ENCODE measurements around the gene SCG3. TPM values are rescaled to one million over a fixed set of nuclear protein-coding genes. Genes with fewer than 3 reads are reported as not detected.

SCG3 gene
- polyA plus RNA-seq, 3 donors = 0.06 to 0.10 TPM; not detected in 1

DNA sequence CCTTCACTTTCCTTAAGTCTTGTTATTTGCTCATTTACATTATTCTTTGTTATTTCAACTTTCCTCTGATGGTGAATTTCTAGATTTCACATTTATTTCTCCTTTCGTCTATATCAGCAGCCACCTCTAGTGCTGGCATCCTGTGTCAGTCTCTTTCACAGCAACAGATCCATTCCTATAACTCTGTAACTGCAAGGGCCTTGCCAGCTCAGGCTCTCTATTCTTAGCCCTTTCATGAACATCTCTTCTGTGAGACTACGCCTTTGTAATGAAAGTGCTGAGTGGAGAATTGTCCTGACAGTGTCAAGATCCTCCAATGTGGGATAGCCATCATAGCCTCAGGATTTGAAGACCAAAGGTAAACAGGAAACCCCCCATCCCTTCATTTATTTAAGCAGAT is 3.9 kb upstream of the SCG3 start:
- no peak for DNase-seq (ENCODE audit: low read depth in 3 of 3, low spot score in 2 of 3)

DNA sequence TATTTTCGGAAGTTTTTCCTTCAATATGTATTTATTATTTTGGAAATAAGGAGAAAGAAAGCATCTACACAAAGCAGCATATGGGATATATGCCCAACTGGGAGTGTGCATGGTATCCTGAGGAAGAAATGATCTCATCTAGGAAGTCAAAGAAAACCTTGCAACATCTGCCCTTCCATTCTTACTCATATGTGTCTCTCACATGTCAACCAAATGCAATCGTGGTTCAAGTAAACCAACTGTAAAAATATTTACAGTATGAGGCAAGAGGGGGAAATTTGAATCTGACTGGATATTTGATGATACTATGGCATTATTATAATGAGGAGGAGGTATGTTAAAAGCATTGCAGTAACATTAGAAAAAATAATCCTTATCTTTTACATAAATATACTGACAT is 3.2 kb upstream of the SCG3 start:
- DNase-seq (ENCODE audit: low read depth in 3 of 3, low spot score in 2 of 3) = no peak

DNA sequence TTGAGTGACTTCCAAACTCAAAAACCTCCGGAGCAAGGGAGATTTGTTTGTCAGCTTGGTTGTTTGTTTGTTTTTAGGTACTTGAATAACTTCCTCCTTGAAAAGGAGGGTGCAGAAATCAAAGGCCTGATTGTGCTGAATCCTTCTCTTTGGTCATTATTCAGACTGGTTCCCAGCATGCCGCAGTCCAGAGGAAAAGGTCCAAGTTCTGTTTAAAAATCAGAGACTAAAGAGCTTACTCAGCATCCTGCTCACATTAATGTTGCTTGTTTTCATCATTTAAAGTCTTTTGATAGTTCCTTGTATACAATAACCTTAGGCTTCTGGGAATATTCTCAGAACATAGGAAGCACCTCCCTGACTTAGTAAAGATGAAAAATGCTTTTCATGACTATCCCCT is 982 bp upstream of the SCG3 start:
- DNase-seq (ENCODE audit: low read depth in 3 of 3, low spot score in 2 of 3) = no peak

DNA sequence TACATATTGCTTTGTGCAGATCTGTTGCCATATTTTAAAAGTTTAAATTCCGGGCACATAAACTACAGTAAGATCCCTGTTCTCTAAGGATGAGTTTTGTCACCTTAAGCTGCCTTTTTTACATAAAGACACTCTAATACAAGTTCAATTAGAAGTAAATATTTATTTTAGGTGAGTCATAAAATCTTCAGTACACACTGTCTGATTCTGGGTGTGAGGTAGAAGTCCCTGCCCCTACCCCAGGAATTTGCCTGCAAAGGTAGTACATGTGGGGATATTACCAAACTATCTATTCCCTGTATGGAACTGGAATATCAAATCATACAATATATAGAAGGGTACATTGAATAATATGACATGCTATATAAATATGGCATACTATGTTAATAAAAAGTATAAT is 6.3 kb downstream of the SCG3 start:
- no peak for DNase-seq (ENCODE audit: low read depth in 3 of 3, low spot score in 2 of 3)

DNA sequence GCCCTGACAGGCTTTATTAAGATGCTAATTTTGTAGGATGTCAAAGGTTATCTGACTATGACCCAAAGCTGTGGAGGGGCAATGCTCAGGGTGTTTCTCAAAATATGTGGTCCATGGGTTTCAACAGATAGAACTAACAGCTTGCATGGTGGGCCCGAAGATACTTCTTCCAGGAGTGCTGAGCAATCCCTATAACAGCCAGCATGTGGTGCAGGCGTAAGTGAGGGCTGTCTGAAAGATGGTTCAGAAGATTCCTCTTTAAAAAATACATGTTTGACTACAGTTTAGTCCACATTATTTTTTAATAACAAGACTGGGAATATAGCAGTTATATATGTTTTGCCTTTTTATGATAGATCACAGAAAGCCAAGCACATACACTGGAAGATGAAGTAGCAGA is 7.6 kb downstream of the SCG3 start:
- DNase-seq (ENCODE audit: low read depth in 3 of 3, low spot score in 2 of 3) = no peak

DNA sequence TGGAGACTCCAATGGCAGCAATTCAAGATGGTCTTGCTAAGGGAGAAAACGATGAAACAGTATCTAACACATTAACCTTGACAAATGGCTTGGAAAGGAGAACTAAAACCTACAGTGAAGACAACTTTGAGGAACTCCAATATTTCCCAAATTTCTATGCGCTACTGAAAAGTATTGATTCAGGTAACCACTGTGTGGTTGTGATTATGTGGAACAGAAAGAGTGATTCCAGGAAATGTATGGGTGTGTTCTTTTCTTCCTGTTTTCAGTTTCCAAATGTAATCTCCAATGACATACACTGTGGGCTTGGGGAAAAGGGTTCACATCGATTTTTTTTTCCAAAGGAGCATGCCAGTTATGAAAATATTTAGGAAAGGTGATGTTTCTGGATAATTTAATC is 10.9 kb downstream of the SCG3 start:
- DNase-seq (ENCODE audit: low read depth in 3 of 3, low spot score in 2 of 3) = no peak

DNA sequence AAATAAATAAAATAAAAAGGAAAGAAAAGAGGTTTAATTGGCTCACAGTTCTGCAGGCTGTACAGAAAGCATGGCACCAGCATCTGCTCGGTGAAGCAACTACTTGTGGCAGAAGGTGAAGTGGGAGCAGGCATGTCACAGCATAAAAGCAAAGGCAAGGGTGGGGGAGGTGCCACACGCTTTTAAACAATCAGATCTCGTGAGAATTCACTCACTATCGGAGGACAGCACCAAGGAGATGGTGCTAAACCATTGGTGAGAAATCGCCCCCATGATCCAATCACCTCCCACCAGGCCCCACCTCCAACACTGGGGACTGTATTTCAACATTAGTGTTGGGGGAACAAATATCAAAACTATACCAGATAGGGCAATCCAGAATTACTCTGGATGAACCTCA is 15.3 kb downstream of the SCG3 start:
- DNase-seq (ENCODE audit: low read depth in 3 of 3, low spot score in 2 of 3) = no peak

DNA sequence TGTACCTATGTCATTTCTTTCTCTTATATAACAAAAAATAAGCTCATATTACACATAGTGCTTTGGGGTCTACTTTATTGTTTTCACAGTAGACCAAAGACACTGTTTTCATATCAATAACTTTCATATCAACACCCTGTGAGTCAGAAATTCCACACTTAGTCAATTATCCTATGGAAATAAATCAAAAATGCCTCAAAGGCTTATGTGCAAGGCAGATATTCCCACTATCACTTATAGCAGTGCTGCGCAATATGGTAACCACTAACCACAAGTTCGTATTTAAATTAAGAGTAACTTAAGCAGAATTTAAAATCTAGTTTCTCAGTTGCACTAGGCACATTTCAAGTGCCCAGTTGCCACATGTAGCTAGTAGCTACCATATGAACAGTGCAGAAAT is 15.9 kb downstream of the SCG3 start:
- DNase-seq (ENCODE audit: low read depth in 3 of 3, low spot score in 2 of 3) = no peak

DNA sequence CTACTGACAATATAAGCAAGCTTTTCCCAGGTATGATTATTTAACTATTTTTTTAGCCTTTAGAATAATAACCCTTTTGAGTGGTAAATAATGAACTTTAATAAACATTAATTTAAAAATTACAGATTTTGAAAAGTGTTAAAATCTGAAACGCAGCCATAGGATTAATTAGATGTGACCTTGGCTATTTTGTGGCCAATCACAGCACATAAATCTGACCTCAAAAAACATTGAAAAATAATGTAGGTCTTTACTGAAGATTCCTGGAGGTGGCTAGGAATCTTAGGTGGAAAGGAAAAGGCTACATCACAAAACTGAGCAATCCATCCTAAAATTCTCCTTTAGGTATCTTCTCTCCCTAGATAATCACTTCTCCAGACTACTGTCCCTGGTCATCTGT is 18.1 kb downstream of the SCG3 start:
- DNase-seq (ENCODE audit: low read depth in 3 of 3, low spot score in 2 of 3) = no peak

DNA sequence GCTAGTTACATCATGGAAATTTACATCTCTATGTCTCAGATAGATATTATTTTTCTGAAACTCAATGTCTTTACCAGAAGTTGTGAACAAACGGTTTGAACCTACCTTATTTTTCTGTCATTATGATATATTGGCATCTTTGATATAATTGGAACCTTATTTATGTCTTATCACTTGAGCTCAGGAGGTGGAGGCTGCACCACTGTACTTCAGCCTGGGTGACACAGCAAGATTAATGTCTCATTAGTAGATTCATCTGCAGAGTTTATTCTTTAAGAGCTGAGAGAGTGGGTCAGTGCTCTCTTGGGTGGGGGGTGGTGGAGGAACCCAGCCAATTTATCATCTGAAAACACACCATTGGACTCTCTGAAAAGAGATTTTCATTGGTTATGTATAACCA is 21.4 kb downstream of the SCG3 start:
- no peak for DNase-seq (ENCODE audit: low read depth in 3 of 3, low spot score in 2 of 3)

DNA sequence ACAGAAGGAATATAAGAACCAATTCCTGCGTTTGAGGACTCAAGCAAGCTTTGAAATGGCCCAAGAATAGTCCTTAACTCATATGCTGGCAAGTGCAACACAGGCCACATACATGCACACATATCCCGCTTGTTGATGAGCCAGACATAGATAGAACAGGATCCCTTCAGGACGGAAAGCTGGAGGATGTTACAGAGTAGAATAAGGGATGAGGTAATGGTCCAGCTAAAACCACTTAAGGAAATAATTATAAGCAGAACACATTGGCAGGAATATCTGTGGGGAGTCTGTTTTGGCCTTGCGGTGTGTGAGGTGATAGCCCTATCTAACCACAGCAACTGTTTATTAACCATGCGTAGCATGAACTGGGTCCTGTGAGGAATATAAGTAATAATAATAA is 25.0 kb downstream of the SCG3 start:
- no peak for DNase-seq (ENCODE audit: low read depth in 3 of 3, low spot score in 2 of 3)

DNA sequence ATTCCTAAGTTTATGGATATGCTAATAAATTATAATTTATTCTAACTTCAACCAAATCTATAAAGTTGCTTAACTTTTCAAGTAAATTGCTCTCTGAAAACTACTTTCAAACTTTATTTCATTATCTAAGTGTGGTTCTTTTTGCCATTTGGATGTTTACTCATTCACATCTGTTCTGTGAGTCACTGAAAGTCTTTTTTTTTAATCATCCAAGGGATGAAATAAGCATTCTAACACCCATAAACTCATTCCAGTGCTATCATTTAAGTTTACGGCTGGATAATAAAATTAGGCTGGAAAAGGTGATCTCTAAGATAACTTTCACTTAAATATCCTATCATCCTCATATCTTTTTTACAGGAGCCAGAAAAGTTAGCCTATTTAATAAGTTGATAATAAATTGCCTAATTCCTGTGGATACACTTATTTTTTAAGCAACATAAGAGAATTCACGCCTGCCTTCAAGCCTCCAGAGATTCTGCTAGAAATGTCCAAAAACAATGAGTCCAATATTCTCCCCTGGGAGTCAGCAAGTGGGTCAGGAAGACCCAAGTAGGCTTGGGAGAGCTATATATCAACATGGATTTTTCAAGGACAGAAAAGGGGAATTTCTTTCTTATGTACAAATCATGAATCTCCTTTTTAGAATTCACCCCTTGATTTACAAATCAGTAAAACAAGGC is 25.8 kb downstream of the SCG3 start:
- no peak for DNase-seq (ENCODE audit: low read depth in 3 of 3, low spot score in 2 of 3)

DNA sequence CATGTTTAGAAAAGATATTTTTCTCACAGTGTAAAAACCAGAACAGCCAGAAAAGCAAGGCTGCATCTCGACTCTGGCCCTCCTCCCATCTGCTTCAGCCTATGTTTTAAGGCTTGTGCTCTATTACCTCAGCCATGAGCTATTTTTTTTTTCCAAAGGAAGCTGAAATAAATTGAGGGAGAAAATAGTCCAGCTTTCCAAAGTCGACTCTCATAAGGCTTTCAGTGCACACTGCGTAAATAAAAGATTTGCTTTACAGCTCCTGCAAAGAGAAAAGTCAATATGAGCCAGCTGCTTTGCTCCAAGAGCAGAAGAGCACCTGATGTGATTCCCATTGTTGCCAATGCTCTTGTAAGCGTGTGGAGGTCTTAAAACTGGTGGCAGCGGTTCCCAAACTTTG is 26.7 kb downstream of the SCG3 start:
- no peak for DNase-seq (ENCODE audit: low read depth in 3 of 3, low spot score in 2 of 3)

DNA sequence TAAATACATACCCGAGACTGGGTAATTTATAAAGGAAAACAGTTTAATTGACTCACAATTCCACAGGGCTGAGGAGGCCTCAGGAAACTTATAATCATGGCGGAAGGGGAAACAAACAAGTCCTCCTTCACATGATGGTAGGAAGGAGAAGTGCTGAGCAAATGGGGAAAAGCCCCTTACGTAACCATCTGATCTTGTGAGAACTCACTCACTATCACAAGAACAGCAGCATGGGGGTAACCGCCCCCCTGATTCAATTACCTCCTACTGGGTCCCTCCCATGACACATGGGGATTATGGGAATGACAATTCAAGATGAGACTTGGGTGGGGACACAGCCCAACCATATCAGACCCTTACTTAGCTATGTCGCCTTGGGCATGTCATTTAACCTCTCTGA is 27.7 kb downstream of the SCG3 start:
- no peak for DNase-seq (ENCODE audit: low read depth in 3 of 3, low spot score in 2 of 3)

DNA sequence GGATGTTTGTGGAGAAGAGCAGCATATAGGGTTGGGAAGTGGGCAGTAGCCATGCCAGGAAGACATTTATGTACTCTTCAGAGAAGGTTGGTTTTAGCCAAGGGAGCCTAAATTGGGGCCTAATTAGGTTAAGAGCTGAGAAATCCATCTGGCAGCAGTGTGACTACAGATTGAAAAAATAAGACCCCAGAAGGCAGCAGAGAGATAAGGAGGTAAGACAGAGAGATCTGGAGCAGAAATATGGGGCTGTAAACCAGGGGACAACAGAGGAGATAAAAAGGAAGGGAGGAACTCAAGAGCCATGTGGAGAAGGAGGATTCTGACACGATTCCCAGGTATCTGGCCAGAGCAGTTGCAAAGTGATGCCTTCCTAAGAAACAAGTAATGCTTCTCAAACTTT is 32.9 kb downstream of the SCG3 start:
- no peak for DNase-seq (ENCODE audit: low read depth in 3 of 3, low spot score in 2 of 3)

DNA sequence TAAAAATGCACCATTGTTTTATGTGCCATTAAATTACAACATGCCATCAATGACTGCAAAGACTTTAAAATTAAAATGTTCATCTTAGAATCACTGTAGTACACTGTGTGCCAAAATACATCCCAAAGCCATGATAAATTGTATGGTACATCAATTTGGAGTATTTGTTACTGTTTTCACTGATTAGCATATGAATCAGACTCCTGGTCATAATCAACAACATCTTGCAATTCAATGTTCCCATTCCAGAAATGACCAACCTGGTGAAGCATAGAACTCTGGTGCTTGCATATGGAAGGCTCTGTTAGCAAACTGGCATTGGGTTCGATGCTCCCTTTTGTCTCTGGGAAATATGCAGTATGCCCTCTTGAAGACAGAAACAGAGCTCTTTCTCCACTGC is 33.6 kb downstream of the SCG3 start:
- DNase-seq (ENCODE audit: low read depth in 3 of 3, low spot score in 2 of 3) = no peak

DNA sequence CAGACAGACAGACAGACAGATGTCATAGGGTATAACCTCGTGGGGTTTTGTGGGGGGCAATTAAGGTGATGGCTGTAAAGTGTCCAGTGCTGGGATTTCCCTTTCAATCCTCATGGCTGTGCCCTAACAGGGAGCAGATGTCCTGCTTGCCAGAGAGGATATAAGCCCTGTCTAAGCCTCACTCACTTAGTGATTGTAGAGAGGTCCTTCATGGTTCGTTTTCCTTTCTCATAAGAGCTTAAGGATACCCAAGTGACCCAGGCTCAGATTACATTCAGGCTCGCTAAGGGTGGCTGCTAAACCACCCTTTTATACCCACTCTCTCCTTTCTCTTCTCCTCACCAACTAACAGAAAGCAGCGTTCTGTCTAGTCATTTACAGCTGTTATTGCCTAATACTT is 36.9 kb downstream of the SCG3 start:
- no peak for DNase-seq (ENCODE audit: low read depth in 3 of 3, low spot score in 2 of 3)

DNA sequence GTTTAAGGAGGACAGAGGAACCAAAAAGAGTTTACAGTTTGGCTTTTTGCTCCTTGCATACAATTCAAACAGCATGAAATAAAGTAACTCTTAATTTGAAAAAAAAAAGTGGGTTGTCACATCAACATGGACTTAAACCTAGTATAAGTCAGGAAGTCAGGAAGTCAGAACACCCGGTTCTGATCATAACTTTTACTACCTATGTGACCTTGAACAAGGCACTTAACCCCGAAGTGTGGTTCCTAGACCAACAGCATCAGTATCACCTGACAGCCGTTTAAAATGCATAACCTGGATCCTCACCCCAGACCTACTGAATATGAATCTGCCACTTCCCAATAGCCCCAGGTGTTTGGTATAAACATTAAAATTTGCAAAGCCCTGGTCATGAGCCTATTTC is 37.4 kb downstream of the SCG3 start:
- no peak for DNase-seq (ENCODE audit: low read depth in 3 of 3, low spot score in 2 of 3)

DNA sequence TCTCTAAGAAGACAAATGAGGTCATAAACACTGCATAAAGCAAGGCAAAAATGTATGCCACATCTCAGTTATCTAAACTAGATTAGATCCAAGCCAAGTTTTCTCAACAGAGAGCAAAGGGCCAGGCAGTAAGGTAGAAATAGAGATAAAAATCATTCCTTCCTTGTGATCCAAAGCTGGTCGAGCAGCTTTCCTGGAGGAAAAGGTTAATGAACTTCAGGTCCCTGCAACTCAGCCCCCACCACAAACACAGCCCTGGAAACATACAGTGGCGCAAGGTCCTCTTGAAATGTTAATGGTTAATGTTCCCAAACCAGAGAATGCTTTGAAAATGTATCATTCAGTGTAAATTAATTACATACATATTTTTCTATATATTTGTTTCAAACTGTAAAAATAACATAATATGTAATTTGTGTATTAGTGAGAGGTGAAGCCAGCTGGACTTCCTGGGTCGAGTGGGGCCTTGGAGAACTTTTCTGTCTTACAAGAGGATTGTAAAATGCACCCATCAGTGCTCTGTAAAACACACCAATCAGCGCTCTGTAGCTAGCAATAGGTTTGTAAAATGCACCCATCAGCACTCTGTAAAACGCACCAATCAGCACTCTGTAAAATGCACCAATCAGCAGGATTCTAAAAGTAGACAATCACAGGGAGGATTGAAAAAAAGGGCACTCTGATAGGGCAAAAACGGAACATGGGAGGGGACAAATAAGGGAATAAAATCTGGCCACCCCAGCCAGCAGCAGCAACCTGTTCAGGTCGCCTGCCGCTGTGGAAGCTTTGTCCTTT is 39.1 kb downstream of the SCG3 start:
- DNase-seq (ENCODE audit: low read depth in 3 of 3, low spot score in 2 of 3) = no peak

DNA sequence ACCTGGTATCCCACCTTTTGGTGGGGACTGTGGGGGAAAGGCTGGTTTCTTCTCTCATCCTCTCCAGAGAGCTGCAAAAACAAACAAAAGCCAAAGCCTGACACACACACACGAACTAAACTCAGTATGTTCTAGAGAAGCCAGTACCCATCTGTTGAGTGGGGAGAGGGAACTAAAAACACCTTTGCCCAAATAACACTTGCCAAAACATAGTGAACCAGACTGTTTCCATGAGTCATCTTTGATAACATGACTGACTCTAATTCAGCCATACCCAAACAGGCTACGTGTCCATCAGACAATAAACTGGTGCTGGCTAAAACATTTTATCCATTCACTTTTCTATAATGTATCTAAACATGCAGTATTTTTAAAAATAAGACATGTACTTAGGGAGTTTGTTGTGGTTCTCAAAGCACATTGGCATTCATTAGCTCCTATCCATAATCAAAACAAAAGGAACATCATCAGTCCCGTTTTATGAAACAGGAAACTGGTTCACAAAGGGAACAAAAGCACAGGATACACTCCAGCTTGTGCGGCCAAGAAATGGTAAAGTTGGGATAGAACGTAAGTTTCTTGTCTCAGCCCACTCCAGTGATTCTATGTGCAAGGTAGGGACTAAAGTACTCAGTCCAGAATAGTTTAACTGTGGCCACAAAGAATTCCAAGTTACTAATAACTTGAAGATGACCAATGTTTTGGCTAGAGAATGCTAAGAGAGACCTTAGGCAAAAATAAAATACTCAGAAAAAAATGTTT is 40.1 kb downstream of the SCG3 start:
- no peak for DNase-seq (ENCODE audit: low read depth in 3 of 3, low spot score in 2 of 3)

DNA sequence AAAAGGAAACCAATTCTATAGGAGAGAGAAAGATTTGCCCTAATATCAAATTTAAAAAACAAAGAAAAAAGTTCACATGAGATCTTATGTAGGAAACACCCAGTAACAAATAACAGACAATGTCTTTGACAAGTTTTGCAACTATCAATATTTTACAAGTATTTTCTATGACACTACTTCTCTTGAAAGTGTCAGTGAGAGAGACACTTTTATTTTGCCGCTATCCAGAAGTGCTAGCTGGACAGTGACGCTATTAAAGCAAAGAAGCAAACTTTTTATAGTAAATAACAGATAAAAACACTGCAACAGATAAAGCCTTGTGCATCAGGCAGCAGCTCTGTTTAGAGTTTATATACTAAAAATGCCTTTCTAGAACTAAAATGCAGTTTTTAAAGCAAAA is 42.9 kb downstream of the SCG3 start:
- DNase-seq (ENCODE audit: low read depth in 3 of 3, low spot score in 2 of 3) = no peak

DNA sequence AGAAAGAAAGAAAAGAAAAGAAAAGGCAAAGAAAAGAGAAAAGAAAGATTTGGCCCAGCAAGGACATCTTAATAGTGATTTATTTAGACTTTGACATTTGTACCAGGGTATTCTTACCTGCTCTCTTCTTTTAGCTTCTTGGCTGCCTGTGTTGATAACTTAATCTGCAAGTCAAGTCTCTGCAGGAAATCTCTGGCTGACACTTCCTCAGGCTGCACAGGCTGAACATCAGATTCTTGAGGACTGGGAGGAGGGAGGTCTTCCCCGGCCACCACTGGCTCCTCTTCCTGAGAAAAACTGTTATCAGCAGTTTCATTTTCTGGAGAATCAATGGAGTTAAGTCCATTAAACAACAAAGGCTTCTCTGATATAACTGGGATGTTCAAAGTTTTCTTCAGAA is 43.4 kb downstream of the SCG3 start:
- DNase-seq (ENCODE audit: low read depth in 3 of 3, low spot score in 2 of 3) = no peak
